ENCODE data around the gene SCFD1.
A peak's percentile ranks its signal among the peaks of the same experiment; 100 is the strongest.
"Not testable (repeated sequence)": the region's sequence is repeated elsewhere in the genome, so short reads cannot be mapped to it uniquely, and the experiment has no call there.

The SCFD1 gene

GRCh38 chr14:30621940-30622830, at the start of gene SCFD1:
SCFD1 (plus strand) TSS chr14:30622319; CDS start chr14:30622339, 20 bp downstream.
- DNase-seq: peak; percentile 70

- DNase-seq: no peak
Measured at GRCh38 chr14:30572771-30573170, 49.3 kb upstream of the SCFD1 start.

GRCh38 chr14:30573226-30573814, 48.8 kb upstream of the SCFD1 start:
- no peak for DNase-seq

GRCh38 chr14:30573966-30574365, 48.2 kb upstream of the SCFD1 start:
- DNase-seq: no peak

GRCh38 chr14:30574777-30575176, 47.3 kb upstream of the SCFD1 start:
- not testable (repeated sequence) for DNase-seq

- not testable (repeated sequence) for DNase-seq
Measured at GRCh38 chr14:30576333-30576732, 45.8 kb upstream of the SCFD1 start.

- DNase-seq: no peak
Measured at GRCh38 chr14:30580616-30581282, 41.4 kb upstream of the SCFD1 start.

GRCh38 chr14:30581283-30581625, 40.9 kb upstream of the SCFD1 start:
- DNase-seq: no peak

- no peak for DNase-seq
Measured at GRCh38 chr14:30582376-30582775, 39.7 kb upstream of the SCFD1 start.

- no peak for DNase-seq
Measured at GRCh38 chr14:30584058-30584630, 38.0 kb upstream of the SCFD1 start.

- no peak for DNase-seq
Measured at GRCh38 chr14:30585204-30585603, 36.9 kb upstream of the SCFD1 start.

- no peak for DNase-seq
Measured at GRCh38 chr14:30587141-30587540, 35.0 kb upstream of the SCFD1 start.

- no peak for DNase-seq
Measured at GRCh38 chr14:30588873-30589272, 33.2 kb upstream of the SCFD1 start.

GRCh38 chr14:30596935-30597334, 25.2 kb upstream of the SCFD1 start:
- DNase-seq: no peak

GRCh38 chr14:30597504-30597903, 24.6 kb upstream of the SCFD1 start:
- no peak for DNase-seq

GRCh38 chr14:30600922-30601918, 20.9 kb upstream of the SCFD1 start:
- no peak for DNase-seq

GRCh38 chr14:30603402-30603801, 18.7 kb upstream of the SCFD1 start:
- no peak for DNase-seq

GRCh38 chr14:30604696-30605095, 17.4 kb upstream of the SCFD1 start:
- DNase-seq: not testable (repeated sequence)

- no peak for DNase-seq
Measured at GRCh38 chr14:30607156-30607780, 14.9 kb upstream of the SCFD1 start.

GRCh38 chr14:30608533-30609006, 13.5 kb upstream of the SCFD1 start:
- no peak for DNase-seq

- DNase-seq: peak; percentile 97
Measured at GRCh38 chr14:30610787-30611343, 11.3 kb upstream of the SCFD1 start.

Data from NCI-H2029 treated with DMSO at 0.1 percent for 48 hours (cell line).